ENCODE measurements around the gene HGF.
"Not testable (repeated sequence)": the region's sequence is repeated elsewhere in the genome, so short reads cannot be mapped to it uniquely, and the experiment has no call there.

HGF gene

GRCh38 chr7:81769891-81770727 lies at the start of gene HGF:
TSS of gene HGF (minus strand) at chr7:81770047. CDS start at chr7:81769971, 76 bp downstream.
- no peak for DNase-seq

DNA sequence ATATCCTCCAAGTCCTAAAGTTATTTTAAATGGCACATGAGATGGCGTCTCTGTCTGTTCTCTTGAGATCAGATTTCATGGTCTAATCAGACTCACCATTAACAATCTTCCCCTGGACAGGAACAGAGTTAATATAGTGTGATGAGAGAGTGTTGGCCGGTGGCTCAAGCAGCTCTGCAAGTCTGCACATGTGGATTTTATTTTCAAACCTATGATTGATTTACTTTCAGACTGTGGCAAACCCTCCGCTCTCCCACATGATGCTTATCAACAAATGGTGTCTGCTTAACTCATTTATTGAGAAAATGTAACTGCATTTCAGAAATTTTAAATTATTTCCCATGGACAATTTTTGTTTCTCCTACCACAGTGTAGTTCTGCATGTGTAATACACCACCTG lies 46.5 kb upstream of the HGF start:
- no peak for DNase-seq

DNA sequence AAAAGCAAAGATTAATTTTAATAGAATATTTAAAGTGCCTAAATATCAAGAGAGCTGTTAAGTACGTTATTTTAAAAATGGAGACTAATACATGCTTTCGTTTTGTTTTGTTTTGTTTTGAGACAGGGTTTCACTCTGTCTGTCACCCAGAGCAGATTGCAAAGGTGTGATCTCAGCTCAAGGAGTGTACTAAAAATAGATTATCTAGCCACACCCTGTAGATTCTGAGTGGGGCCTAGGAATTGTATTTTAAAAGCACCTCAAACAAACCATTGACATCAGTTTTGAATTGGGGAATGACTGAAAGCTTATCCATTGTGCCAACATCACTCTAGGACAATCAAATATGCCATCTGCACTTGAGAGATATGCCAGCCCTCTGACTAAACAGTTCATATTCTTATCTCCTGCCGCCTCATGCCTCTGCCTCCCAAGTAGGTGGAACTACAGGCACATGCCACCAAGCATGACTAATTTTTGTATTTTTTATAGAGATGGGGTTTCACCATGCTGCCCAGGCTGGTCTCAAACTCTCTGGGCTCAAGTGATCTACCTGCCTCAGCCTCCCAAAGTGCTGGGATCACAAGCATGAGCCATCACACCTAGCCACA lies 43.1 kb upstream of the HGF start:
- DNase-seq, result not testable (repeated sequence)

GRCh38 chr7:81811956-81812865 lies 42.4 kb upstream of the HGF start:
- no peak for DNase-seq

- no peak for DNase-seq
Observed at GRCh38 chr7:81810476-81811155, 40.8 kb upstream of the HGF start.

- not testable (repeated sequence) for DNase-seq
Observed at GRCh38 chr7:81808310-81808709, 38.5 kb upstream of the HGF start.

GRCh38 chr7:81803267-81803666 lies 33.4 kb upstream of the HGF start:
- DNase-seq, result no peak

DNA sequence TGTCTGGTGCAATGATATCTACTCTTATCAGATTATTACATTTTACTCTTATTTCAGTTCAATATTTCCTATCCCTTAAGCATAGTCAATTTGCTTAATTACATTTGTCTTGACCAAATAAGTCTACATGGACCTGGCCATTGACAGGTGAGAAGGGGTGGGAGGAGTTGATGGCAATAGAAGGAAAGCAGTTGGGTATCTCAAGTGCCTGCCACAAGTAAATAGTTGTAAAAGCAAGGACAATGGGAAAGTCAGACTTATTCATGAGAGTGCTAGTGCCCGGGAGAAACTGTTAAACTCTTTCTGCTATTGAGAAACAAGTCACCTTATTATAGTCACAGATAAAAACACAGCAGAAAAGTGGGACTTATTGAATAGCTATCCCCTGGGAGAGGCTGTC lies 32.4 kb upstream of the HGF start:
- no peak for DNase-seq

DNA sequence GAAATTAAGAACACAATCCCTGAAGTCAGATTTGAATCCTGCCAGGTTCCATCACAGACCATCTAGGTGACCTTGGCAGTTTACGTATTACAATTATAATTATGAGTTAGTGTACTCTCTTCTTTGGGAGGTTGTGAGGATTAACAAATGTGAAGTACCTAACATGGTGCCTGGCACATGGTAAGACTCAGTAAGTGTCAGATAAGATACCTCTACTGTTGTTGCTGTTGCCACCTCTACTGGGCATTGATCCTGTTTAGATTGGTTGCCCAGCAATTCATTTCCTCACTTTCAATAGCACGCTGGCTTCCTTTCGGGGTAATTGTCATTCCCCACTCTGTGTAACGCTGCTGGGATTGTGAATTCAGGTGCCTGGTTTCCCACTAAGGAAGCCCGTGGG lies 31.7 kb upstream of the HGF start:
- no peak for DNase-seq

DNA sequence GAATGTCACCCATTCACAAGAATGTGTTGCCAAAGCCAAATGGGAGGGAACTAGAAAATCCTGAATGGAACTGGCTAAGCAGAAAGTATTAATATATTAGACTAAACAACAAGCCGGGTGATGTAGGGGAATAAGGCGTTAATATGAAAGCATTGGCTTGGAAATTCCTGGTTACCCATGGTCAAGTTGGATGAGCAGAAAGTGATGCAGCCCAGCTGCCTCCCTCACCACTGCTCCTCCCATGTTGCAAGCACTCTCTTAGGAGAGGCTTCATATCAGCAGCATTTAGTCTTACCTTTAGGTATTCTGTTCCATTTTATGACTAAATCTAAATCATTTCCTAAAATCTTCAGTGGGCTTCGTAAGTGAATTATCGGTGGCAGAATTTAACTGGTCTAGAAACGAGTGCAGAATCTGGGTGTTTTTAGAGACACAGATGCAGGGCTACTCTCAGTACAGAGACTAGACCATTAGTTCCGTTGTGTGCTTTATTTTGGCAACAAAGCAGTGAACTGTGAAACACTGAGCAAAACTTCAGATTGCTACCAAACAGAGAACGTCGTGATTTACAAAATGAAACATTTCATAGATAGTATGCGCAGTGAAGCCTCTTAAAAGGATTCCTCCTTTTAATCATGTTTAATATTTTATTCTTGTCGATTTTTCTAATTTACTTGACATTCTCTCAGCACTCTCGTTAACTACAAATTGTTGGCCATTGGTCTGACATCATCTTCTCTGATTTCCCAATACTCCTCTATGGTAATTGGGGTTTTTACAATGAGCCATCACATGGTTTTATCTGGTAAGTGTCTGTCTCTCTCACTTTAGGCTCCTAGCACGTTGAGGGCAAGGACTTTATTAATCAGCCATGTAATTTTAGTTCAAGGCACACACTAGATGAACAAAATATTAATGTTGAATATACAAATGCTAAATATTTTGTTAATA lies 22.0 kb upstream of the HGF start:
- no peak for DNase-seq

DNA sequence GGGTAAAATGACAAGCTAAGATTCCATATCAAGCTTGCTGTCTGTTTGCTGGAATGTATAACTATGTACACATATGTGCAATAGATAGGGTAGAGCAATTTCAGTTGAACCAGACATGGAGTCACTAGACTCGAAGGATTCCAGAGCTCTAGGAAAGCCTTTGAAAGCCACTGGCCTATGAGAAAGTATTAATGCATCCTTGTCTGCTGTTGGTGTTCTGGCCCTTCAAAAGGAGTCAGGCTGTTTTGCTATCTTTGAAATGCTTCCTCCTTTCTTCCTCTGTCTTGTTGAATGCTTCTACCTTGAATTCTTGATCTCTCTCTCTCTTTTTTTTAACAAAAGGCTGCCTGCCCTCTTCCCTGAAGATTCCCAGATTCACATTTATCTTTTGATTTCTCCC lies 20.8 kb upstream of the HGF start:
- DNase-seq, result no peak

DNA sequence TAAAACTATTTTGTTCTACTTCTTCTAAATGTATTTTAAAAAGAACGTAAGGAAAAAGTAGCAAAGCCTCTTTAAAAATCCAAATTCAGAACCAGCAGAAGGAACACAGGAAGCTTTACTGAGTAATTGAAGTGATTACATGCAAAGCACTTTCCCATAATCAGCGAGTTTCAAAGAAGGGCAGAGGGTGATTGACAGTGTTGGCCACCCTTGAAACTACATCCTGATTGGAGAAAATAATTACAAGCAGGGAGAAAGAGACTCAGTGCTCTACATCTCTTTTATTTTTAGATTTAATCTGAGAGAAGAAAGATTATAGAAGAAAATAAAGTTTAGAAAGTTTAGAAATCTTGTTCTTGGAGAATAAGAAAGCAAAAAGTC lies 20.3 kb upstream of the HGF start:
- no peak for DNase-seq

GRCh38 chr7:81789406-81790119 lies 19.7 kb upstream of the HGF start:
- no peak for DNase-seq

DNA sequence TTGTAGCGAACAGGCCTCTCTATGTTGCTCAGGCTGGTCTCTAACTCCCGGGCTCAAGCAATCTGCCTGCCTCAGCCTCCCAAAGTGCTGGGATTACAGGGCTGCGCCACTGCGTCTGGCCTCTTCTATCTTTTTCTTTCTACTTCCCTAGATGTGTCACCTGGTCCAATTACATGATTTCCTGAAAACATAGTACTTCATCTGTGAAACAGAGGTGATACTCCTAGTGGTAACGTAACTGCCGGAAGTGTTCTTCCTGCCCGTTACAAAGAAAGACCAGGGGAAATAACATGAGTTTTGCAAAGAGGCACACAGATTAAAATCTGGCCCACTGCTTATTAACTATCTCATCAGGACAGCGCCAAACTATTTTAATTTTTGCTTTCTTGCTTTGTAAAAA lies 18.4 kb upstream of the HGF start:
- no peak for DNase-seq

GRCh38 chr7:81783818-81784217 lies 14.0 kb upstream of the HGF start:
- DNase-seq, result no peak

- DNase-seq, result no peak
Observed at GRCh38 chr7:81780914-81781693, 11.3 kb upstream of the HGF start.

DNA sequence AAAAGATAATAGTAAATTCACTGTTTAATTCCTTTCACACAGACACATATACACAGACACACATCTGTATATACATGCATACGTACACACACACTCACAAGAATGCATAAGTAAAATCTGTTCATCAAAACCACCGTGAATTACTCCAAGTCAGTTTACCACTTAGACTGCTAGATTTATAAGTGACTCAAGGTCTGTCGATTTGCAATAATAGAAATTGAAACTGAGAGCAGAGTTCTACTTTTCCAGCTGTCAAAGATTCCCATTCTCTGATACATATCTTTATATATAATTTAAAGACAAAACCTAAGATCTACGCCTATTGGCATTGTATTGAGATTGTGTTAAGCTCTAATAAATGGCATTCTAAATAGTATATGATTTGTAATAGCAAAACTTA lies 9.9 kb upstream of the HGF start:
- no peak for DNase-seq

GRCh38 chr7:81777697-81778096 lies 7.8 kb upstream of the HGF start:
- no peak for DNase-seq

GRCh38 chr7:81776948-81777630 lies 7.2 kb upstream of the HGF start:
- no peak for DNase-seq

DNA sequence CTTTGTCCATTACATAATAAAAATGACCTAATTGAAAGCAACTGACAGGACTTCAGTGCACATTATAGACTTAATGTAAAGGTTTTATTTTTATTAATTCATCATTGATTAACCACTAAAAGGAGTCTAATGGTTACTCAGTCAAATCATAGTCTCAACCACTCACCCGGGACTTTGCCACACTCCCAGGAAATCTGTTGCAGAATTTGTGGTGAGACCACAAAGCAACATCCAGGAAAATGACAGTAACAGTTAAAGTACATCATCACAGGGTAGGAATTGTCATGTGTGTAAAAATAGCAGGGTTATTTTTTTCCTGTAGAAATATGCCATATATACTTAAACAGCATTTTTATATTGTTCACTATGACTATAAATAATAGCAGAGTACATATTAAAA lies 6.3 kb upstream of the HGF start:
- DNase-seq, result no peak

Data from stimulated activated naive CD4-positive, alpha-beta T cell treated with Interleukin-2 at 50 U/mL for 16 hours (primary cell).